Central memory CD4-positive, alpha-beta T cell (primary cell): ENCODE results near the gene RTN1.

Source experiments
- DNase-seq: peaks from one replicate; pipeline ENCODE4 v3.0.0; 2022

RTN1 gene

GRCh38 chr14:59622631-59623030 is 247.9 kb downstream of the RTN1 start:
- DNase-seq, result no peak

DNA sequence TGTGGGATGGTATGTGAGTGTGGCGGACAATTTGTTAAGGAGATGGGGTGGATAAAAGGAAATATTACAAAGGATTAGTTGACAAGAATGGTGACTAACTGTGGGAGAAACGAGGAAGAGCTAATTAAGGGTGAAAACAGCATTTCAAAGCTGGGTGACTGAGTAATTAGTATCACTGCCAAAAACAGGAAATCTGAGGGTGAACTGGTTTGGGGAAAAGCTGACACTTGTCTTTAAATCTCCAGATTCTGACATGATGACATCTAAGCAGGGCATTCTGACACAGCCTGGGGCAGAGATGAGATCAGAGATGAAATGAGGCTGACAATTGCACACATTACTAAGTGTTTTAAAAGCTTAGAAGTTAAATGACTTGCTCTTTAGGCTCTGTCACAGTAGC is 251.5 kb downstream of the RTN1 start:
- no peak for DNase-seq

DNA sequence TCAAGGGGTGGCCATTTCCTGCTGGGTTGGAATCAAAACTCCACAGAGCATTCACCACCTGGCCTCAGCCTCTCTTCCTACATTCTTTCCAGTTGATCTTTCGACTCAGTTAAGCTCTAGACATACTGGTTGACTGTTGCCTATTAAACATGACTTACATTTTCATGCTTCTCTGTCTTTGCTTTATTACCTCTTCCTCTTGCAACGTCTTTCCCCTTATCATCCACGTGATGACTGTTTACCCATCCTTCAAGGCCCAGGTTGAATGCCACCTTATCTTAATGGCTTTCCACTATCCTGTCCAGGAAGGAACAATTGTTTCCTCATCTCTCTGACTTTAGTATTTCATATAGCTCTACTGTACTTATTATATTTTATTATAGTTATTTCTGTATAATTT is 269.5 kb downstream of the RTN1 start:
- no peak for DNase-seq

GRCh38 chr14:59600211-59600945 is 270.2 kb downstream of the RTN1 start:
- DNase-seq, result no peak

DNA sequence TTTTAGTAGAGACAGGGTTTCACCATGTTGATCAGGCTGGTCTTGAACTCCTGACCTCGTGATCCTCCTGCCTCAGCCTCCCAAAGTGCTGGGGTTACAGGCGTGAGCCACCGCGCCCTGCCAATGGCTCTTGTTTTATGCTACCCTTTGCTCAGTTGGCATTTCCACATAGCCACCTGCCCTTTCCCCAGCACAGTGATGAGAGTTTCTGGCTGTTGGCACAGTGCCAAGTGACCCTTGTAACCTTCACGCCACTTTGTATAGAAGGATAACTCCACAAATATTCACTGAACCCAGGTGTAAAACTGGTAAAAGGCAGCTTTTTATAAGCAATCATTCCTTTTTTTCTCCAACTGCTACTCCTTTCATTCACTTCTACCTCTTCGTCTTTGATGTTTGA is 275.5 kb downstream of the RTN1 start:
- DNase-seq, result no peak

DNA sequence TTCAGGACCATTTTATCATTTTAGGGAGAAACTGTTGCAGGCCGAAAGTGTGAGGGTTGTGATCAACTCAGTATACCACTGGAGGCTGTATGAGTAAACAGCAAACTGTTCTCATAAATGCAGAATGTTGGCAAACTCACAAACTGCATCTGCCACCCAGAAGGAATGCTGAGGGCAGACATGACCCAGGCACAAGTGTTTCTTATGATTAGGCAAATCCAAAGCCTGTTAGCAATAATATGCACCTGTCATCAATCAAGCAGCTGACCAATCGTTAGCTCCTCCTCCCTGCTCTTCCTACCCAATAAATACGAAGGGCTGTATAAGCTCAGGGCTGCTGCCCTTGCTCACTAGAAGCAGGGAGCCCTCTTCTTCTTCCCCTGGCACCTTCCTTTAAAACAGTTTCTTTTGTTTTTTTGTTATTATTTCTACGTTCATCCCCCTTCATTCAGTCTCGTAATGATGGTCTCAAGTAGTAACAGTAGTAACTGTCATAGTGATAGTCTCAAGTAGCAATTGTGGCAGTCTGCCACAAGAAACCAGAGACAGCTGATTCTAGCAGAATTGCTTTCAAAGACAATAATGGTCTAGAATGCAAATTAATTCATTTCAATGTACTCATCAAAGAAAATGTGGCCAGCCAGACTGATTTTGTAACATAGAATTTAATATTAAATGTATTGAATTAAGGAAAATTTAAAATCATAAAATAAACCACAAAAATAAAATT is 278.8 kb downstream of the RTN1 start:
- no peak for DNase-seq

DNA sequence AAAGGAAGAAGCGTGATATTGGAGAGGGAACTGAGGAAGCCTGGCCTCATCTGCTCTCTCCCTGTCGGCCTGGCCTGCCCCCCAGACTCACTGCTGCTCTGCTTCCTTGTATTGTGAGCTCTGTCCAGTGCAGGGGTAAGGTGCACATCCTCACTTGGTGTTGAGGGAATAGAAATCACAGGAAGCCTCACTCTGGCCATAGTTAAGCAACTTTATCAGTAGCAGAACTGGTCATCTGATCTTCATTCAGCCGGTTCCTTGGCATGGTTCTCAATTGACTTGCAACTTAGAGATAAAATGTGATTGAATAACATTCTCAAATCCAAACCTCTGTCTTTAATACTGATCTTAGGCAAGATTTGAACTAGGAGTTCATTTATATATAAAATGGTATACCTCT is 282.5 kb downstream of the RTN1 start:
- no peak for DNase-seq

DNA sequence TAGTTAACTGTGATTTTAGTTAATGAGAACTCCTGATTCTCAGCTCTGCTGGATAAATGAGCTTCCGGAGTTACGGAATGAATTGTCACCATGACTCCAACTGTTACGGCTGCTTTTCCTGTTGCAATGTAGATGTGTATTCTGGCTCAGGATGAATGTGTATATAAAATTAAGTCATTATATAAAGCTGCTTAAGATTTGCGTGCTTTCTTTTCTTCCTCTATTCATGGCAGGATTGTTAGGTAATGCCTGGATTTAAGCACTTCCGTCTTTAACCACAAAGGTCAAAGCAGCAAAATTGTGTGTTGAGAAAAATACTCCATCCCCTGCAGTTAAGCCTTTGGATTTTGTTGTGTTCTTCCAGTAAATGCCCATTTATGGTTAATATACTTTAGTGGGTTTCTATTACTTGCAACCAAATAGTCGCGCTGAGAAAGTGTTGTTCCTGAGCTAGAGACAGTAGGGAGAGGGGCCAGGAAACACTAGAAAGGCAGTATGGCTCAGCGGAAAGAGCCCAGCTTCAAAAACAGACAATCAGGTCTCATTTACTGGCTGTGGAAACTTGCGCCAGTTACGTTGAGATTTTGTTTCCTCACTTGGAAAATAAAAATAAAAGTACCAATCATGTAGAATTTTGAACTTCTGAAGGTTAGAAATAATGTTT is 284.6 kb downstream of the RTN1 start:
- no peak for DNase-seq

- DNase-seq, result no peak
These were observed 286.8 kb downstream of the RTN1 start for GRCh38 chr14:59583755-59584154.

- no peak for DNase-seq
These were observed 287.6 kb downstream of the RTN1 start for GRCh38 chr14:59582845-59583509.

DNA sequence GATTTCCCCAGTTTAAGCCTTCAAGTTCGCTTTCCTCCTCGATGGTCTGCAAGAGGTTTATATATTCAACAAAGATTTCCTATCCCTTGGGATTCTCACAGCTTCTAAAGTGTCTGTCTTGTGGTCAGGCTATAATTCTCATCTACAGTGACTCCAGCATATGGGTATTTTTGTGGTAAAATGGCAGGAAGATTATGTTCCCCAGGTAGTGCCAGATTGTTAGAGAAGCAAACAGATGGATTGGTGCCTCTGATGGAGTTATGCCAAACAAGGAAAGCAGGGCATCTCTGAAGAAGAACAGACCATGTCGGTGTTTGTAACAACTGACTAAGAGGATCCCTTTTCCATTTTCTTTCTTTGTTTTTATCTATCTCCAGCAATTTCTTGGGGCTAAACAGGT is 288.4 kb downstream of the RTN1 start:
- no peak for DNase-seq

DNA sequence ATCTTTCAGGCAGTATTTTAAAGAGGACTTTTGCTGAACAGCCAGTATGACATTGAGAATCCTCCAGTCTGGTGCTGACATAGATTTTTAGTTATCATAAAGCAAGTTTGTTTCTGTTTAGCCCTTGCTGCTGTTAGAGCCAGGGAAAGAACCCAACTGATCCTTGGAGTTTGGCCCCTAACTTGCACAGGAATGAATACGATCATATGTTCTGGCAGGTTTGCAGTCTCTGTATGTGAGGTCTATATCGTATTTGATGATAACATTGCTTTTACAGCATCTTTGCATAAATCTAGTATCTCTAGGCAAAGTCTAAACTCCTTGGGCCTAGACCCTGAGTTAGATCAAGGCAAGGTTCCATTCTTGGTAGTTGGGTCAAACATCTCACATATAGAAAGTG is 289.7 kb downstream of the RTN1 start:
- no peak for DNase-seq

DNA sequence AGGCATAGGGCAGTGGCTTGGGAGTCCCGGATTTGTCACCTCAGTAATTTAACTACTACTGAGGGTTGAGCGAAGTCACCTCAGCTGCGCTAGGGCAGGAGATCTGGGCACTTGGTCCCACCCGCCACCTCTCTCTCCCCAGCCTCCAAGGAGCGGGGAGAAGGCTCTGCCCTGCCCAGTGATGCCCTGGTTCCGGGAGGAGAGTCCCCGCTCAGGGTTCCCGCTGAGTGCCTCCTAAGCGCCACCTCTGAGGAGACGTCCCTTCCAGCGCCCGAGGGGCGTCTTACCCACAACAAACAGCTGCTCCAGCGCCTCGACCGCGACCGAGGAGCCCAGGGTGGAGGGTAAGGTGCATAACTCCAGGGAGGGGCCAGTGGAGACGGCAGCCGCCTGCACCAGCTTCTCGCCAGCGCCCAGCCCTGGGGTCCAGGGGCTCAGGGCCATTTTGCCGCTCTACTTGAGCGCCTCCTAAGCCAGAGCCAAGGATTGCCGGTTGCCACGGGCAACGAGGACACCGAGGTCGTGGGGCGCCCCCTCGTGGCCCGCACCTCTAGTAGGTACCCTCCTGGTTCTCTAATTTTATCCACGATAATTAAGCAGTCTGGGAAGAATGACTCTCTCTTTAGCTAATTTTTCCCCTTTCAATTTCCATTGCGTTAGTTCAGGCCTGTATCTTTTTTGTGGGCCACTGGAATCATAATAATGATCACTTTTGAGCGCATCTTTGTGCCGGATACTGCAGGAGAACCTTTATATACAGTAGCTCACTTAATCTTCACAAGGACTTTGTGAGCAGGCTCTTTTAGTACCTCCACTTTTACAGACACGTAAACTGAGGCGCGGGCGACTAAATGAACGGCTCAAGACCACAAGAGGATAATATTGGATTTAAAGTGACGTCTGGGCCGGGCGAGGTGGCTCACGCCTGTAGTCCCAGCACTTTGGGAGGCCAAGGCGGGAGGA is 294.0 kb downstream of the RTN1 start, which contains the start of gene CCDC175:
Gene CCDC175, minus strand, starts transcription at position 481 of the 963 bp plus-strand sequence. Its CDS starts 37 bp downstream, at position 444.
- peak; percentile 76 for DNase-seq

GRCh38 chr14:59570122-59570521 is 300.5 kb downstream of the RTN1 start:
- no peak for DNase-seq

DNA sequence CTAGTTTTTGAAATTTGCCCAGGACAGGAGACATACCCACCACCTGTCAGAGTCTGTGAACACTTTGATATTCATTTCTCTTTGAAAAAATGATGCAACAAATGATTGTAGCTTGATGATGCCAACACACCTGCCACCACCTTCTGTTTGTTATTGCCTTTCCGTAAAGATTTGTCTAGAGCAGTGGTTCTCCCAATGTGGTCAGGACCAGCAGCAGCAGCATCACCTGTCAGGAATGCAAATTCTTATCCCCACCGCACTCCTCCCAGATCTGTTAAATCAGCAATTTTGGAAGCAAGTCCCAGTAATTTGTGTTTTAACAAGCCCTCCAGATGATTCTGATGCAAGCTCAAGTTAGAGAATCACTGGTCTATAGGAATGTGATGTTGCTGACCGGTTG is 303.9 kb downstream of the RTN1 start:
- DNase-seq, result no peak

DNA sequence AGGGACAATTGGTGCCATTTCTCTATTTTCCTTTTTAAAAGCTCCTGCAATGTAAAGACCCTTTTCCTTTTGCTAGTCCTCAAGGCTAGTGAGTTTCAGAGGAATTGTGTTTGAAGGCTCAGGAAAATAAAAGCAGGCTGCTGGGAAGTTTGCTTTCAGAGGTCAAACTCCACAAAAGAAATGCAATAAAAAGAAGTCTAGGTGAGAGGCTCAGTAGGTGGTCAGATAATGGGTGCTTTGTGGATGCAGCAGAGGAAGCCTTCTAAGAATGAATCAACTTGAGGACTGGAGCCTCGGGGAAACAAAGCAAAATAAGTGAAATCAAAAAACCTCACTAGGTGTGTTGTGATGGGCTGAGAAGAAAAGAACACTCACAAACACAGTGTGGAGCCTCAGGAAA is 304.3 kb downstream of the RTN1 start:
- DNase-seq, result no peak

GRCh38 chr14:59565087-59565486 is 305.5 kb downstream of the RTN1 start:
- no peak for DNase-seq

DNA sequence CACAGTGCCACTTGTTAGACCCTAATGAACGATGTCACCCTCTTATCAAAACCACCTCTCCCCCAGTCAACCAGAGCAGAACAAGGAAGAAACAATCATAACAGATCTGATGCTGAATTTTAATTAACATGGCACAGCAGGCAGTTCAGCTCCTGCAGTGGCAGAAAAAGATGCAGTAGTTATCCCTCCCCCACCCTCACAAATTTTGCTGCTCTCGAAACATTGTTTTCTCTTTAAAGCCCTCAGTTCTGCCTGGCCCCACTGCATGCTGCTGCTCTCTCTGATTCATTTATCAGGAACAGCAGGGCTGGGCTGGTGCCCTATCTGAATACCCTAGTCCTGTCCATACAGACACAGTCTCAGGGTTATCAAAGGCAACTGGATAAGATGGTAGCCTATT is 306.2 kb downstream of the RTN1 start:
- DNase-seq, result no peak

- no peak for DNase-seq
These were observed 323.3 kb downstream of the RTN1 start for GRCh38 chr14:59547310-59547709.
